SK-MEL-5 (cell line): ENCODE measurements around the gene HEXD. TPM values are rescaled to one million over a fixed set of nuclear protein-coding genes. Genes with fewer than 3 reads are reported as not detected.
"Not testable (repeated sequence)": the region's sequence is repeated elsewhere in the genome, so short reads cannot be mapped to it uniquely, and the experiment has no call there.

Source experiments
- DNase-seq: peaks from one replicate; pipeline ENCODE4 v3.0.0-alpha.2; 2016; ENCODE audit warnings: low read depth, low spot score
- in situ Hi-C: cut with HindIII; loops from 2 replicates; pipeline ENCODE4 v1.10.0; 2016; ENCODE audit warnings: low sequenced_read_pairs, high pct_unique_total_duplicates, low pct_unique_long_range_greater_than_20kb
- polyA plus RNA-seq, 2 experiments: library from polyadenylated mRNA; depleted of rRNA; stranded (reverse); fragments of >200 nt; gene quantifications; 2 replicates each; pipeline ENCODE4 v1.2.3, GENCODE V29; 2015
- total RNA-seq: library from RNA; depleted of rRNA; stranded (reverse); fragments of >200 nt; shearing (Covaris generic); gene quantifications from 2 replicates; pipeline ENCODE4 v1.2.3, GENCODE V29; 2014; rRNA removed

Gene HEXD
- 4.4 and 7.9 TPM in 2 replicates for total RNA-seq
- 7.6 and 9.3 TPM in 2 replicates for polyA plus RNA-seq (2015; cell fraction: cytosol; rRNA removed)
- polyA plus RNA-seq (2015; cell fraction: nucleus; rRNA removed) = 126 and 129 TPM in 2 replicates

DNA sequence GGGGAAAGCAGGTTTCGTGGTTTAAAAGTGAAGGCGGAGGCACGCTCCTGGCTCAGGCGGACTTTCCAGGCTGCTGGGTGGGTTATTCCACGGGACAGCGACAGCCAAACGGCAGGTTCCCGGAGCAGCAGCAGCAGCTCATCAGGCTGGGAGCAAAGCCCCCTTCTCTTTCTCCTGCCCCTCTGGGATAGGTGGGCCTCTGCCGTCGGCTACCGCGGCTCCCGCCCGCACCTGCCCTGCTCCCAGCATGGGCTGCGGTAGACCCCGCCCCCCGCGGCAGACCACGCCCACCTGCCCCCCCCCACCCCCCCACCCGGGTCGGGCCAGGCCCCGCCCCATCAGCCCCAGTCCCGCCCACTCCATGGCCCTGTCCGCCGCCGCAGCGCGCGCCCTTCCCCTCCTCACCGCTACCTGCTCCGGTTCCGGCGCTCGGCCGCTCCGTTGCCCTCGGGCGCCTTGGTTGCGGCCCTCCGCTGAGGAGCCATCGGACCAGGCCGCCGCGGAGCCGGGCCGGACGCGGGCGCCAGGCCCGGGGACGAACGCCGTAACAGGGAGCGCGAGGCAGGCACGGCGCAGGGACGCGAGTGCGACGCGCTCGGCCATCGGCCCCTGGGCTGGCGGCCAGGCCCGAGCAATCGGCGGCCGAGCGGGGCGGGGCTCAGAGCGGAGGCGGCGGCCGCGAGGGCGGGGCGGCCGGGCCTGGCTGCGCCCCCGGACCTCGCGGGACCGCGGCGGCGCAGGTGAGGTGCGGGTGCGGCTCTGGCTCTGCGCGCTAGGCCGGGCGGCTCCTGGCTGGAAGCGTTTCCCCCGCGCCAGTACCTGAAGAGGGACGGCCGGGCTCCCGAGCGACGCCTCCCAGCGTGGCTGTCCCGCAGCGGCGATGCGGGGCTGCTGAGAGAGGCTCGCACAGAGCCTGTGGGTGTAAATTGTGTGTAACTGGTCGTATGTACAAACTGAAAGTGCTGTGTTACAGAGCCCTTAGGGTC, at the start of gene HEXD, which contains the start of gene OGFOD3:
TSS of gene HEXD (plus strand) at position 347 of the 986 bp plus-strand sequence. CDS start 1,453 bp downstream, outside the sequence.
TSS of gene OGFOD3 (minus strand) at position 586 of the 986 bp plus-strand sequence. CDS start at position 485, 101 bp downstream.
- in situ Hi-C loops = no loop called here
- DNase-seq = peak; percentile 76

DNA sequence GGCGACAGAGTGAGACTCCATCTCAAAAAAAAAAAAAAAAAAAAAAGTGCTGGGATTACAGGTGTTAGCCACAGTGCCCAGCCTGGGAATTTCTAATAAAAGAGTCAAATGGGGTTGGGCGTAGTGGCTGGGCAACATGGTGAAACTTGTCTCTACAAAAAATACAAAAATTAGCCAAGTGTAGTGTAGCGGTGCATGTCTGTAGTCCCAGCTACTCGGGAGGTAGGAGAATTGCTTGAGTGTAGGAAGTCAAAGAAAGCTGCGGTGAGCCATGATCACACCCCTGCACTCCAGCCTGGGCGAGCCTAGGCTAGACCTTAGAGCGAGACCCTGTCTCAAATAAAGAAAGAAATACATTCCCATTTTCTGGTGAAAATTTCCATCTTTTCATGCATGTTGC, 48.9 kb upstream of the HEXD start:
- no peak for DNase-seq
- in situ Hi-C loops = no loop called here

DNA sequence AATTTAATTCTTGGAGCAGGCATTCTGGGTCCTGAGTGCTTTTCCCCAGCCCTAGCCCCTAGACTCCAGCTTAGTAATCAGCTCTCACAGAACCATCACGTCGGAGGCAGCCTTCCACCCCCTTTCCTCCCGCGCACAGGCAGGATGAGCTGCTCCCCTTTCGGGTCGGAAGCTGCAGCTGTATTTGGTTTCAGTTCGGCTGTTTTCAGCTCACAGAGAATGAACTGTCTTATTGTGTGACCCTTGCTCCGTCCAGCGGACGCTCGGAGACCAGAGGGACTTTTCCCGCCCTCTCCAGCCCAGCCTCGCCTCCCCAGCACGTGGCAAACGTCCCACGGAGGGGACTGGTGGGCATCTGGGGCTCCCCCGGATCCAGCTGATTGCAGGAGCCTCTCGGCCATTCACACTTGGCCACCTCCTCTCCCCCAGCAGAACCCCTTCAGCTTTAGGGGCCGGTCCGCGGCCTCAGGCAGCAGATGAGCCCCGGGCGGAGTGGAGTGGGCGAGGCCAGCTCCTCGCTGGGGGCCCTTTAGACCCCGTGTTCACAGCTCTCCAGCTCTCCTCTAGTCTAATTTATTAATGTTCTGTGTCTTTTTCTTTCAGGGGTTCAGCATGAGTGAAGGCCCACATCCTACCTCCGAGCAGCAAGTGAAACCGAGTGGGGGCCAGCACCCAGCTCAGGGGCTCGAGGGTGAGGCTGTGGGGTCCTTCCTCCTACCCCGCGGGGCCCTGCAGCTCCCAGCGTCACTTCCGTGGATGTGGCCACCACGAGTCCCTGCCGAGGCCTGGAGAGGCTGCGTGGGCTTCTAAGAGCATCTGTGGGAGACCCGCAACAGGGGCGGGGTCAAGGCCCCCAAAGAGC, 47.4 kb upstream of the HEXD start:
- no peak for DNase-seq
- in situ Hi-C loops = no loop called here

DNA sequence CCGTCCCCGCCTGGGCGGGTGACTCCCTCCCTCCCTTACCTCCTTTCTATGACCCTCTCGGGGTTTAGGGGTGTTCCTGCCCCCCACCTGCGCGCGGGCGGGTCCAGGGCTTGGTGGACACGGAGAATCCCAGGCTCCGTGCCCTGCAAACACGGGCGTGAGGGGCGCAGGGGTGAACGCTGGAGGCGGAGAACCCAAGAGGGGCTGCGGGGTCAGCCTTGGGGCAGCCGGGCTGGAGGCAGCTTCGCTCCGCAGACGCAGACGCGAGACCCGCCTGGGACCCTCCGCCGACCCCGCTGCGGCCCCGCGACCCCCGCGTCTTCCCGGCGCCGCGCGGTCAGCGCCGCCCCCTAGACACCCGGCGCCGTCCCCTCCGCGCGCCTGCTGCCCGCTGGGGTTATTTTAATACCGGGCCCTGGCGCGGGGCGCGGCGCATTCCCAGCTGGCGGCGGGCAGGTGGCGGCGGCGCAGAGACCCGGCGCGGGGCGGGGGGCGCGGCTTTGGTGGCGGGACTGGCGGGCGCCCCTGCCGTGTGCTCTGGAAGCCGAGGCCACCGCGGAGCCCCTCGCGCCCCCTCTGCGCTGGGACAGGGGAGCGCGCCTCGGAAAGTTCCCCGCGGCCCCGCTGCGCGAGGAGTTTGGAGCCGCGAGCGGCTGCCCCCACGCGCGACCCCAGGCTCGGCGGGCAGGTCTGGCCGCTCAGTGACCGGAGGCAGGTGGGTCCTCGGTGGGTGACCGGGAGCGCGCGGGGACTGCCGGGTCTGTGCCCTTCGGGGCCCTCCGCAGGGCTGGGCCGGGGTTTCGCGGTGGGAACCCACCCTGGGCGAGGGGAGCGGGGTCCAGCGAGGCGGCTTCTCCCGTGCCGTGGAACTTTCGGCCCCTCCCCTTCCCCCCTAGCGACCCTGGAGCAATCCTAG, 46.6 kb upstream of the HEXD start, which contains the start of gene UTS2R:
TSS of gene UTS2R (plus strand) at position 433 of the 916 bp plus-strand sequence. CDS start 2,560 bp downstream, outside the sequence.
- in situ Hi-C loops = no loop called here
- DNase-seq = no peak

DNA sequence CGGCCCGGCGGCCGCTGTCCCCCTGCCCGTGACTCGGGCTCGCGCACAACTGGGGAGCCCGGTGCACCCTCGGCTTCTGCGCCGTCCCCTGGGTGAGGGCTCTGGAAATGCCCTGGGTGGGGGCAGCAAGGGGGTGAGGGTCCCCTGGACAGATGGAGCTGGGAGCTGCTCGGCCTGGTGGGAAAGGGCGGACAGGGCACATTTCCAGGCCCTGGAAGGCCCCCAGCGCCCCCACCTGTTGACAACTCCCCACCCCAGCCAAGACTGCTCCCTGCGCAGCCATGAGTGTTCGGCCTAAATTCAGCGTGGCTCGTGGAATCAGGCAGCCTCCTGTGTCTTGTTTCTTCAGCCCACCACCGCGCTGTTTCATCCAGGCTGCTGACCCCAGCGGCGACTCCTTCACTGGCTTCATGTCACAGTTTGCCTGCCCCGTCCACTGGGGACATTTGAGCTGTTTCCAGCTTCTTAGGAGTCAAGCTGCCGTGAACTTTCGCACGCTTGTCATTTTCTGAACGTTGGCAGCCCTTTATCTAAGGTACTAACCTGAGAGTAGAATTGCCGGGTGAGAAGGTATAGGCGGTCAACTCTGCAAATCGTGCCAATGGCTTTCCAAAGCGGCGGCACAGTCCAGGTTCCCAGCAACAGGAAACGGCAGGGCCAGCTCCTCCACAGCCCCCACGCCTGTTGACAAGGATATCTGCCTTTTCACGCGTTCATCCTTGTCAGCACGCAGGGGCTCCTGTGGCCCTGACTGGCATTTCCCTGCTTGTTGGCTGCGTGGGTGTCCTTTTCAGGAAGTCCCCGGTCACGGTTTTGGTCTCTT, 45.7 kb upstream of the HEXD start:
- in situ Hi-C loops = no loop called here
- no peak for DNase-seq

DNA sequence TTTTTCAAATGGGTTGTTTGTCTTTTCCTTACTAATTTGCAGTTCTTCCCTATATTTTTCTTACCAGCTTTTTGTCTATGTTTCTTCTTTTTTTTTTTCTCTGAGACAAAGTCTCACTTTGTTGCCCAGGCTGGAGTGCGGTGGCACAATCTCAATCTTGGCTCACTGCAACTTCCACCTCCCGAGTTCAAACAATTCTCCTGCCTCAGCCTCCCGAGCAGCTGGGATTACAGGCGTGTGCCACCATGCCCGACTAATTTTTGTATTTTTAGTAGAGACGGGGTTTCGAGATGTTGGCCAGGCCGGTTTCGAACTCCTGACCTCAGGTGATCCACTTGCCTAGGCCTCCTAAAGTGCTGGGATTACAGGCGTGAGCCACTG, 45.1 kb upstream of the HEXD start:
- in situ Hi-C loops = not testable (repeated sequence)

DNA sequence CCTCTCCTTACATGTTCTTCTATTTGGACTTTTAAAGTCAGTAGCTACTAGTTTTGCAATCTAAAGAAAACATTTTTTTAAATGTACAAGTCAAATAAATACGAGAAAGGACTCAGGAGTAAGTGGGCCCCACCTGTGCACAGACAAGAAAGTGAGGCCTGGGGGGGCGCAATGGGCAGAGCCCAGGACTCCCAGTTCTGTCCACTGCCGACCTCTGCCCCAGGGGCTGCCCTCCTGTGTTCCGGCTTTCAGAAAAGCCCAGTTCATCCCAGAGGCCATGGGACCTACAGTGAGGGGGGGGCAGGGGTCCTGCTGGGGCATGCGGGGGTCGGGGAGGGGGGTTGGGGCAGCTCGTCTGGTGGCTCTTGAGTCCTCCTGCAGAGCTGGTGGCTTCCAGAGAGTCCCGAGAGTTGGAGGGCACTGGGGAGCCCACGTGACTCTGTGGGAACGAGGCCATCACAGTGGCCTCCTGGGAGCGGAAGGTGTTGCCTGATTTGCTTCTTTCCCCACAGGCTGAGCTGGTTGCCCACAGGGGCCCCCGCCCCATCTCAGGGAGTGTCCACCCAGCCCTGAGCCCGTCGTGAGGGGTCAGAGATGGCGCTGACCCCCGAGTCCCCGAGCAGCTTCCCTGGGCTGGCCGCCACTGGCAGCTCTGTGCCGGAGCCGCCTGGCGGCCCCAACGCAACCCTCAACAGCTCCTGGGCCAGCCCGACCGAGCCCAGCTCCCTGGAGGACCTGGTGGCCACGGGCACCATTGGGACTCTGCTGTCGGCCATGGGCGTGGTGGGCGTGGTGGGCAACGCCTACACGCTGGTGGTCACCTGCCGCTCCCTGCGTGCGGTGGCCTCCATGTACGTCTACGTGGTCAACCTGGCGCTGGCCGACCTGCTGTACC, 44.2 kb upstream of the HEXD start:
- in situ Hi-C loops = no loop called here
- no peak for DNase-seq

More for the DNA sequence above, 45.1 kb upstream of the HEXD start:
- DNase-seq = not testable (repeated sequence)

DNA sequence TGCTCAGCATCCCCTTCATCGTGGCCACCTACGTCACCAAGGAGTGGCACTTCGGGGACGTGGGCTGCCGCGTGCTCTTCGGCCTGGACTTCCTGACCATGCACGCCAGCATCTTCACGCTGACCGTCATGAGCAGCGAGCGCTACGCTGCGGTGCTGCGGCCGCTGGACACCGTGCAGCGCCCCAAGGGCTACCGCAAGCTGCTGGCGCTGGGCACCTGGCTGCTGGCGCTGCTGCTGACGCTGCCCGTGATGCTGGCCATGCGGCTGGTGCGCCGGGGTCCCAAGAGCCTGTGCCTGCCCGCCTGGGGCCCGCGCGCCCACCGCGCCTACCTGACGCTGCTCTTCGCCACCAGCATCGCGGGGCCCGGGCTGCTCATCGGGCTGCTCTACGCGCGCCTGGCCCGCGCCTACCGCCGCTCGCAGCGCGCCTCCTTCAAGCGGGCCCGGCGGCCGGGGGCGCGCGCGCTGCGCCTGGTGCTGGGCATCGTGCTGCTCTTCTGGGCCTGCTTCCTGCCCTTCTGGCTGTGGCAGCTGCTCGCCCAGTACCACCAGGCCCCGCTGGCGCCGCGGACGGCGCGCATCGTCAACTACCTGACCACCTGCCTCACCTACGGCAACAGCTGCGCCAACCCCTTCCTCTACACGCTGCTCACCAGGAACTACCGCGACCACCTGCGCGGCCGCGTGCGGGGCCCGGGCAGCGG, 43.4 kb upstream of the HEXD start:
- in situ Hi-C loops = no loop called here
- no peak for DNase-seq

DNA sequence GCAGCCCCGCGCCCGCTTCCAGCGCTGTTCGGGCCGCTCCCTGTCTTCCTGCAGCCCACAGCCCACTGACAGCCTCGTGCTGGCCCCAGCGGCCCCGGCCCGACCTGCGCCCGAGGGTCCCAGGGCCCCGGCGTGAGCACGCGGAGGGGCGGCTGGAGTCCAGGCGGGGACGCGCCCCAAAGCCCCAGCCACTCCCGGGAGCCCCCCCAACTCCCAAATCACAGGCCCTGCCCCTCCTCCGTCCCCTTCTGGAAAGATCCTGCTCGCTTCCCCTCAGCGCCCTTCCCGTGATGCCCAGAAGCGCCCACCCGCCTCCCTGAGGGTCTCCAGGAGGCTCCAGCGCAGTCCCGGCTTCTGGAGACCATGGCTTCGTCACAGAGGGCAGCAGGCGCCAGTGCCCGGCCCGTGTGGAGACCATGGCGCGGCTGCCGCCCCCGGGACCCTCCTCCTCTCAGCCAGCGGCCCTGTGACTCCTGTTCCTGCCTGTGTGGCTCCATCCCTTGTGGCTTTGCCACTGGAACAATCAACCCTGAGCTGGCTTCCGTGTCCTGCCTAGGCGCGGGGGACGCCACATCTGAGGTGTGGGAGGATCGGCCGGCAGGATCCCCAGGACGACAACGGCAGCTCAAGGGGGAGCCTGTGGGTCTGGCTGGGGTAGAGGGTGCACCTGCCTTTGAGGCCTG, 42.6 kb upstream of the HEXD start:
- in situ Hi-C loops = no loop called here
- DNase-seq = no peak

DNA sequence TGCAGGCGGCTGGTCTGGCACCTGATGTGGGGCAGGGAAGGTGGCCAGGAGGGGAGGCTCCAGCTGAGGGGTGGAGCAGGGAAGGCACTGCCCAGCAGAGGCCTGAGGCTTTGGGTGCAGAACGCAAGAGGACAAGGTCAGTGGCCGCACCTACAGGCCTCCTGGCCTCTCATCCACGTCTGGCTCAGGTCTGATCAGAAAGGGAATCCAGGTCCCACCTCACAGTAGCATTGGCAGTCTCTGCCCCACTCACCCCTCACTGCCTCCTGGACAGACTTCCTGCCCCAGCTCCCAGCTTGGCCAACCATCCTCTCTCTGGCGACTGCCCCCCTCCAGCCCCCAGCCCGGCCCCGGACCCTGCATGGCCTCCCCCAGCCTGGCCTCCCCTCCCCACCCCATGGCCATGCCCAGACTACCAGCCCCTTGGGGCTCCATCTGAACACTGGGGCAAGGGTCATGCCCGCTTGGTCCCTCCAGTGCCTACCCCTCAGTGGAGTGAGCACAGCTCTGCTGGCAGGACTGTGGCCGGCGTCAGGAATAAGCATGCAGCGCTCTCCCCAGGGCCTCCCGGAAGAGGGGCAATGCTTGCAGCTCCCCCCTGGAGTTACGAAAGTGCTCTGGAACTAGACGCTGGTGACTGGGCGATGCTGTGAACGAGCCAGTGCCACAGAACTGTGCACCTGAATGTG, 42.0 kb upstream of the HEXD start:
- DNase-seq = no peak
- in situ Hi-C loops = no loop called here

DNA sequence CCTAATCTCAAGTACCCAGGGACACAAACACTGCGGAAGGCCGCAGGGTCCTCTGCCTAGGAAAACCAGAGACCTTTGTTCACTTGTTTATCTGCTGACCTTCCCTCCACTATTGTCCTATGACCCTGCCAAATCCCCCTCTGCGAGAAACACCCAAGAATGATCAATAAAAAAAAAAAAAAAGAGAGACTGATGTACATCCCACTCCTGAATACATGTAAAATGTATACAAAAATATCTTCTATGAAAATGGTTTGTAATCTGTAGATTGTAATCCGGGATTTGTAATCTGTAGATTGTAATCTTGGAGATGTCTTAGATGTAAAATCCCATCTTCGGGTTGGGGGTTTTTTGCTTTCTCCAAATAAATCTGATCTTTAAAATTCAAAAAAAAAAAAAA, 40.9 kb upstream of the HEXD start:
- DNase-seq, in situ Hi-C loops: not testable (repeated sequence)

DNA sequence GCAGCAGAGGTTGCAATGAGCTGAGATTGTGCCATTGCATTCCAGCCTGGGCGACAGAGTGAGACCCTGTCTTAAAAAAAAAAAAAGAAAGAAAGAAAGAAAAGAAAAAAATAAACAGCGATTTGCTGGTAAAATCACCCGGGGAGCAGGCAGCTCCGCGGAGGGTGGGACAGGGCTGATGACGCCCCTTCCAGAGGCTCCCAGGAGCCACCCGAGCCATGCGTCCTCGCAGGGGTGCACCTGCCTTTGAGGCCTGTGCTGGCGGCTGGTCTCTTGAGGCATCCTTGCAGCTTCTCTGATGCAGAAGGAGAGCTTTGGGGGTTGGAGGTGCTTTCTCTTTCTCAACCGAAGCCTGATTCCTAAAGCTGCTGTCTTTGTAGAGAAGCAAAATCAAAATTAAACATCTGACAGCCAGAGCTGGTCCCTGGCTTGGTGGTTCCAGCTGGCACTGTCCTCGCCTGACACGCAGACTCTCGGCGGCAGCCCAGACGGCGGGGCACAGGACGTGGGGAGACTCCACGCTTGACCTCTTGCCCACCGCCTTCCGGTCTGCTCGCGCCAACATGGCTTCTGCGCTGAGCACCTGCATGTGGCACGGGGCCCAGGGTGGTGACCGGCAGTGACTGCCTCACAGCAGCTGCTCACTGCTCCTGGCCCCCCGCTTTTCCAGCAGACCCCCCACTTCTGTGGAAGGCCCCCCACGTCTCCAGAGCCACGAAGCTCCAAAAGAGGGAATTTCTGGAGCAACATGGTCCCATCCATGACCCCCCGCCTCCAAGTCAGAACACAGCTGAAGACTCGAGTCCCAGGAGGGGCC, 40.0 kb upstream of the HEXD start:
- DNase-seq = no peak
- in situ Hi-C loops = no loop called here

DNA sequence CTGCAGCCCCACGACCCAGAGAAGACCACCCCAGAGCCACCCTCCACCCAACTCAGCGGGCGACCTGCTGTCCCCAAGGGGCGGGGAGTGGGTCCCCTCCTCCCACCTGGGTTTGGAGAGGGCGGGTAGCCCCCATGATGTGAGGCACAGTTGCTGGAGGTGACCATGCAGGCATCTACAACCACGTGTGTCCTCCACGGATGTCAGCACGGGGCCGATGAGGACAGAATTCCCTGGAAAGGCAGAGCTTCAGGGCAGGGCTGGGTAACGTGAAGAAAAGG, 39.5 kb upstream of the HEXD start:
- DNase-seq = no peak
- in situ Hi-C loops = no loop called here
